ENCODE data around the gene DHX36. TPM values are rescaled to one million over a fixed set of nuclear protein-coding genes. Genes with fewer than 3 reads are reported as not detected.
A peak's percentile ranks its signal among the peaks of the same experiment; 100 is the strongest.

The DHX36 gene
- total and polyA plus RNA-seq, 10 of the 15 experiments (the other 5 are each of a cell fraction or from before 2014, with no cell fraction given) = 16.2 to 70.5 (median 41.6) TPM

DNA sequence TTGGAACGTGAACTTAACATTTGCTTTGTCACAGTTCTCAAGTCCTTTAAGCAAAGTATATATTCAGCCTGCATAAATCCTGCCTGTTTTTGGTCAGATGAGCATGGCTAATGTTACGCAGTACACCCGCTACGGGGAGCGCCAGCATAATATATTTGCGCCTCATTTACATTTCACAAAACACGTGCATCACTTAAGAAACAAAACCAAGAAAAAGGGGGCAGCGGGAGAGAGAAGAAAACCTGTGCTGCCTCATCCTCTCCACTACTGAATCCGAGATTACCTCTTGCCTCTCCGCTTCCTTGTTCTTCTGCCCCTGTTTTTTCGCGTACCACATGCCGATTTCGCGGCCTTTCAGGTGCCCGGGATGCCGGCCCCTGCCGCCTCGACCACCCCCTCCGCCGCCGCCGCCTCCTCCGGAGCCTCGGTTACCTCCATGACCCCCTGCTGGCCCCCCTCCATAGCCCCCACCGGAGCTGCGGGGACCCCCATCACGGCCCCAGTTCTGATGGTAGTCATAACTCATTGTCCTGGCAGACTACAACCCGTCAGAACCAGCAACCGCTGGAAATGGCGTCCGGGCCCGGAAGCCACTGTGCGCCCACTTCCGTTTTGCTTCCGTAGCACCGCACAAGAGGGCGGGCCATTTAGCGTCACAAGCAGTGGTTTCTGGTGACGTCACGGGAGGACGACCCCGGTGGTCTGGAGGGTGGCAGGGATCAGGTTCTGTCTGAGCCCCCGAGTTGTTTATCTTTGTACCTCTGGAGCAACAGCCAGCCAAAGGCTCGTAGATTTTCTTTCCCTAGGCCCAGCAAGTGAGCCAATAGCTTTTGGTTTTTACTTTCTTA, at the start of gene DHX36 (continued):
- TF ChIP-seq ZBTB11 (CRISPR knock-in tag; IDR thresholded peaks at IDR 0.05) = no peak
- TF ChIP-seq, protein P1, sequence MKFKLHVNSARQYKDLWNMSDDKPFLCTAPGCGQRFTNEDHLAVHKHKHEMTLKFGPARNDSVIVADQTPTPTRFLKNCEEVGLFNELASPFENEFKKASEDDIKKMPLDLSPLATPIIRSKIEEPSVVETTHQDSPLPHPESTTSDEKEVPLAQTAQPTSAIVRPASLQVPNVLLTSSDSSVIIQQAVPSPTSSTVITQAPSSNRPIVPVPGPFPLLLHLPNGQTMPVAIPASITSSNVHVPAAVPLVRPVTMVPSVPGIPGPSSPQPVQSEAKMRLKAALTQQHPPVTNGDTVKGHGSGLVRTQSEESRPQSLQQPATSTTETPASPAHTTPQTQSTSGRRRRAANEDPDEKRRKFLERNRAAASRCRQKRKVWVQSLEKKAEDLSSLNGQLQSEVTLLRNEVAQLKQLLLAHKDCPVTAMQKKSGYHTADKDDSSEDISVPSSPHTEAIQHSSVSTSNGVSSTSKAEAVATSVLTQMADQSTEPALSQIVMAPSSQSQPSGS (IDR thresholded peaks at IDR 0.05; ENCODE audit: low read length) = no peak
- TF ChIP-seq ATF3 (IDR thresholded peaks at IDR 0.05; ENCODE audit: borderline replicate concordance, extremely low read depth, low read depth, low read length) = no peak
- TF ChIP-seq SREBF2 (IDR thresholded peaks at IDR 0.05; ENCODE audit: low read length) = 0 out of 2 replicates have a peak, but pooled peaks have one; percentile 17
- TF ChIP-seq IRF5 (IDR thresholded peaks at IDR 0.05; ENCODE audit: borderline replicate concordance) = no peak
- TF ChIP-seq ETV6 (conservative IDR thresholded peaks at IDR 0.05 in 1 of 2, IDR thresholded peaks at IDR 0.05 in 1 of 2; ENCODE audit: borderline replicate concordance in 1 of 2, low read depth in 1 of 2) = peak in 1 of 2 experiments; percentile 71; a peak in 2 of 4 replicates
- peak; percentile 83 for TF ChIP-seq POLR2AphosphoS2 (IDR thresholded peaks at IDR 0.05; ENCODE audit: low read depth, low read length)
- no peak for TF ChIP-seq E2F4 (IDR thresholded peaks at IDR 0.05; ENCODE audit: low read depth, low read length)
- TF ChIP-seq, protein P2, sequence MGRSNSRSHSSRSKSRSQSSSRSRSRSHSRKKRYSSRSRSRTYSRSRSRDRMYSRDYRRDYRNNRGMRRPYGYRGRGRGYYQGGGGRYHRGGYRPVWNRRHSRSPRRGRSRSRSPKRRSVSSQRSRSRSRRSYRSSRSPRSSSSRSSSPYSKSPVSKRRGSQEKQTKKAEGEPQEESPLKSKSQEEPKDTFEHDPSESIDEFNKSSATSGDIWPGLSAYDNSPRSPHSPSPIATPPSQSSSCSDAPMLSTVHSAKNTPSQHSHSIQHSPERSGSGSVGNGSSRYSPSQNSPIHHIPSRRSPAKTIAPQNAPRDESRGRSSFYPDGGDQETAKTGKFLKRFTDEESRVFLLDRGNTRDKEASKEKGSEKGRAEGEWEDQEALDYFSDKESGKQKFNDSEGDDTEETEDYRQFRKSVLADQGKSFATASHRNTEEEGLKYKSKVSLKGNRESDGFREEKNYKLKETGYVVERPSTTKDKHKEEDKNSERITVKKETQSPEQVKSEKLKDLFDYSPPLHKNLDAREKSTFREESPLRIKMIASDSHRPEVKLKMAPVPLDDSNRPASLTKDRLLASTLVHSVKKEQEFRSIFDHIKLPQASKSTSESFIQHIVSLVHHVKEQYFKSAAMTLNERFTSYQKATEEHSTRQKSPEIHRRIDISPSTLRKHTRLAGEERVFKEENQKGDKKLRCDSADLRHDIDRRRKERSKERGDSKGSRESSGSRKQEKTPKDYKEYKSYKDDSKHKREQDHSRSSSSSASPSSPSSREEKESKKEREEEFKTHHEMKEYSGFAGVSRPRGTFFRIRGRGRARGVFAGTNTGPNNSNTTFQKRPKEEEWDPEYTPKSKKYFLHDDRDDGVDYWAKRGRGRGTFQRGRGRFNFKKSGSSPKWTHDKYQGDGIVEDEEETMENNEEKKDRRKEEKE (IDR thresholded peaks at IDR 0.05) = no peak
- TF ChIP-seq STAT3 (IDR thresholded peaks at IDR 0.05; ENCODE audit: low read depth, low read length) = no peak
- TF ChIP-seq LARP7 (IDR thresholded peaks at IDR 0.05) = no peak
- TF ChIP-seq TBL1XR1 (IDR thresholded peaks at IDR 0.05; ENCODE audit: low read depth, low read length) = peak; percentile 38; the same call in 1 of the 2 replicates
- TF ChIP-seq ZNF217 (IDR thresholded peaks at IDR 0.05) = no peak
- TF ChIP-seq KAT2A (conservative IDR thresholded peaks at IDR 0.05; ENCODE audit: control insufficient read depth, low read depth, low read length) = no peak
- TF ChIP-seq DPF2 (IDR thresholded peaks at IDR 0.05) = no peak
